Measurements from ENCODE around the gene MED9.

MED9 gene

GRCh38 chr17:17514993-17515933 is 38.5 kb downstream of the MED9 start:
- DNase-seq = no peak

- DNase-seq = no peak
These were observed 39.4 kb downstream of the MED9 start for GRCh38 chr17:17515934-17516930.

- no peak for DNase-seq
These were observed 40.3 kb downstream of the MED9 start for GRCh38 chr17:17516941-17517720.

GRCh38 chr17:17518014-17518413 is 41.2 kb downstream of the MED9 start:
- no peak for DNase-seq

GRCh38 chr17:17518951-17519350 is 42.2 kb downstream of the MED9 start:
- DNase-seq = no peak

GRCh38 chr17:17519886-17520285 is 43.1 kb downstream of the MED9 start:
- no peak for DNase-seq

- DNase-seq = no peak
These were observed 43.9 kb downstream of the MED9 start for GRCh38 chr17:17520599-17521232.

GRCh38 chr17:17523001-17523730 is 46.4 kb downstream of the MED9 start:
- no peak for DNase-seq

GRCh38 chr17:17523731-17524490 is 47.1 kb downstream of the MED9 start:
- no peak for DNase-seq

- DNase-seq = no peak
These were observed 48.5 kb downstream of the MED9 start for GRCh38 chr17:17525311-17525710.

GRCh38 chr17:17525956-17526355 is 49.2 kb downstream of the MED9 start:
- DNase-seq = no peak

- no peak for DNase-seq
These were observed 49.6 kb downstream of the MED9 start for GRCh38 chr17:17526369-17526768.

- DNase-seq = no peak
These were observed 50.7 kb downstream of the MED9 start for GRCh38 chr17:17527534-17527933.

- DNase-seq = no peak
These were observed 51.2 kb downstream of the MED9 start for GRCh38 chr17:17527956-17528500.

GRCh38 chr17:17528696-17529652 is 52.2 kb downstream of the MED9 start:
- DNase-seq = no peak

- no peak for DNase-seq
These were observed 54.4 kb downstream of the MED9 start for GRCh38 chr17:17531156-17531555.

- DNase-seq = no peak
These were observed 56.2 kb downstream of the MED9 start for GRCh38 chr17:17532991-17533390.
